ENCODE results near the gene COLQ. TPM values are rescaled to one million over a fixed set of nuclear protein-coding genes. Genes with fewer than 3 reads are reported as not detected.
"Not testable (repeated sequence)": the region's sequence is repeated elsewhere in the genome, so short reads cannot be mapped to it uniquely, and the experiment has no call there.

The COLQ gene
- polyA plus RNA-seq, 2 donors, result 0.47 to 0.65 TPM

GRCh38 chr3:15427182-15427880, 94.2 kb downstream of the COLQ start, which contains the start of the genes EAF1 and METTL6:
Gene EAF1 (plus strand): TSS chr3:15427598. CDS start chr3:15427780, 182 bp downstream.
Gene METTL6 (minus strand): TSS chr3:15427544. CDS start chr3:15426511, 1,033 bp downstream.
- H3K4me1 ChIP-seq (ENCODE audit: control insufficient read depth in 2 of 2, insufficient read depth in 2 of 2, low read length in 1 of 2), result no peaks in the 10 kb centered on the region

DNA sequence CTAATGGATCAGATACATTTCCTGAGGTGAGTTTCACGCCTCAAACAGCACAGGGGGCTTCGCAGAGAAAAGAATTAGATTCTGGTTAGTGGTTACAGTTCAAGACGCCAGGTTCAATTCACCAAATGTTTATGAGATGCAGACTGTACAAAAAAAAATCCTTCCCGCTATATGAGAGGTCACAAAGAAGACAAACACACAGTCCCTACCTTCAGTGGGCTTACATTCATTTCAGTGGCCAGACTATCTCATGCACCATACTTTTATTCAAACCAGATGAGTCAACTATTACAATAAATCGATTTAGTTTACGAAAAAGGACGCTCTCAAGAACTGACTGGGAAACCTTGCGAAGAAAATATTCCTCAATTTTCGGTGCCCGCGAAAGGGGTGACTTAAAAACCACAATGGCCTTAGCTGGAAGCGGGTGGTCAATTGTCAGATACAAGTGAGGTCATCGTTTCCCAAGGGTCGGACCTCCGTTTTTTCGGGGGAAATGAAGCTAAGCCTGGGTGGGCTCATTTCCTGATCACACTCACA, 94.9 kb downstream of the COLQ start:
- peaks cover 0 to 3% of the 10 kb centered on the region in 2 donors for H3K36me3 ChIP-seq (ENCODE audit: control insufficient read depth in 2 of 2, insufficient read depth in 2 of 2, low read length in 1 of 2)
- no peaks in the 10 kb centered on the region for H3K9me3 ChIP-seq (ENCODE audit: control insufficient read depth in 2 of 2, insufficient read depth in 1 of 2, low read depth in 1 of 2, low read length in 1 of 2)
- H3K27ac ChIP-seq (ENCODE audit: low read depth in 2 of 2, low read length in 1 of 2), result peak overlapping the region in 1 of 2 donors; percentile 79
- H3K4me1 ChIP-seq (ENCODE audit: control insufficient read depth in 2 of 2, insufficient read depth in 2 of 2, low read length in 1 of 2), result no peaks in the 10 kb centered on the region
- 44 to 51% methylated on average over 16 of the region's 16 CpGs for WGBS, 2 donors
- no peaks in the 10 kb centered on the region for H3K27me3 ChIP-seq (ENCODE audit: control insufficient read depth in 1 of 2, insufficient read depth in 2 of 2, low read length in 2 of 2)
- H3K4me3 ChIP-seq (ENCODE audit: low read depth in 1 of 2, low read length in 2 of 2), result peak overlapping the region; percentile 76 to 98

More at GRCh38 chr3:15427182-15427880, 94.2 kb downstream of the COLQ start, which contains the start of the genes EAF1 and METTL6:
- Histone ChIP-seq H3K9me3 (ENCODE audit: control insufficient read depth in 2 of 2, insufficient read depth in 1 of 2, low read depth in 1 of 2, low read length in 1 of 2) (no peaks in the 10 kb centered on the region), H3K27ac (ENCODE audit: low read depth in 2 of 2, low read length in 1 of 2) (peak within 1 kb of the TSS; percentile 79 to 80), H3K4me3 (ENCODE audit: low read depth in 1 of 2, low read length in 2 of 2) (peak within 1 kb of the TSS; percentile 76 to 98), H3K36me3 (ENCODE audit: control insufficient read depth in 2 of 2, insufficient read depth in 2 of 2, low read length in 1 of 2) (peaks cover 0 to 3% of the 10 kb centered on the region in 2 donors), H3K27me3 (ENCODE audit: control insufficient read depth in 1 of 2, insufficient read depth in 2 of 2, low read length in 2 of 2) (no peaks in the 10 kb centered on the region)
- 0 to 1% methylated on average over 51 to 52 of the region's 52 CpGs for WGBS, 2 donors

- 82 to 86% methylated on average over 4 of the region's 4 CpGs for WGBS, 2 donors
- Histone ChIP-seq H3K27me3 (ENCODE audit: control insufficient read depth in 1 of 2, insufficient read depth in 2 of 2, low read length in 2 of 2) (no peaks in the 10 kb centered on the region), H3K27ac (ENCODE audit: low read depth in 2 of 2, low read length in 1 of 2) (no peak overlapping the region), H3K9me3 (ENCODE audit: control insufficient read depth in 2 of 2, insufficient read depth in 1 of 2, low read depth in 1 of 2, low read length in 1 of 2) (no peaks in the 10 kb centered on the region), H3K4me3 (ENCODE audit: low read depth in 1 of 2, low read length in 2 of 2) (no peak overlapping the region), H3K4me1 (ENCODE audit: control insufficient read depth in 2 of 2, insufficient read depth in 2 of 2, low read length in 1 of 2) (no peaks in the 10 kb centered on the region), H3K36me3 (ENCODE audit: control insufficient read depth in 2 of 2, insufficient read depth in 2 of 2, low read length in 1 of 2) (no peaks in the 10 kb centered on the region)
These were observed 100.6 kb downstream of the COLQ start for GRCh38 chr3:15420871-15421270.

- H3K4me3 ChIP-seq (ENCODE audit: low read depth in 1 of 2, low read length in 2 of 2); H3K9me3 ChIP-seq (ENCODE audit: control insufficient read depth in 2 of 2, insufficient read depth in 1 of 2, low read depth in 1 of 2, low read length in 1 of 2); H3K27ac ChIP-seq (ENCODE audit: low read depth in 2 of 2, low read length in 1 of 2); H3K27me3 ChIP-seq (ENCODE audit: control insufficient read depth in 1 of 2, insufficient read depth in 2 of 2, low read length in 2 of 2); H3K4me1 ChIP-seq (ENCODE audit: control insufficient read depth in 2 of 2, insufficient read depth in 2 of 2, low read length in 1 of 2): not testable (repeated sequence)
- H3K36me3 ChIP-seq (ENCODE audit: control insufficient read depth in 2 of 2, insufficient read depth in 2 of 2, low read length in 1 of 2), result peaks cover 0 to 15% of the 10 kb centered on the region in 2 donors
- 92 to 97% methylated on average over 7 of the region's 7 CpGs for WGBS, 2 donors
These were observed 110.5 kb downstream of the COLQ start for GRCh38 chr3:15410966-15411365.

GRCh38 chr3:15409774-15410173, 111.7 kb downstream of the COLQ start:
- Histone ChIP-seq H3K4me3 (ENCODE audit: low read depth in 1 of 2, low read length in 2 of 2) (no peak overlapping the region), H3K4me1 (ENCODE audit: control insufficient read depth in 2 of 2, insufficient read depth in 2 of 2, low read length in 1 of 2) (no peaks in the 10 kb centered on the region), H3K36me3 (ENCODE audit: control insufficient read depth in 2 of 2, insufficient read depth in 2 of 2, low read length in 1 of 2) (peaks cover 0 to 10% of the 10 kb centered on the region in 2 donors), H3K27ac (ENCODE audit: low read depth in 2 of 2, low read length in 1 of 2) (no peak overlapping the region), H3K9me3 (ENCODE audit: control insufficient read depth in 2 of 2, insufficient read depth in 1 of 2, low read depth in 1 of 2, low read length in 1 of 2) (no peaks in the 10 kb centered on the region), H3K27me3 (ENCODE audit: control insufficient read depth in 1 of 2, insufficient read depth in 2 of 2, low read length in 2 of 2) (no peaks in the 10 kb centered on the region)
- WGBS, 2 donors, result 93 to 98% methylated on average over 2 of the region's 2 CpGs

DNA sequence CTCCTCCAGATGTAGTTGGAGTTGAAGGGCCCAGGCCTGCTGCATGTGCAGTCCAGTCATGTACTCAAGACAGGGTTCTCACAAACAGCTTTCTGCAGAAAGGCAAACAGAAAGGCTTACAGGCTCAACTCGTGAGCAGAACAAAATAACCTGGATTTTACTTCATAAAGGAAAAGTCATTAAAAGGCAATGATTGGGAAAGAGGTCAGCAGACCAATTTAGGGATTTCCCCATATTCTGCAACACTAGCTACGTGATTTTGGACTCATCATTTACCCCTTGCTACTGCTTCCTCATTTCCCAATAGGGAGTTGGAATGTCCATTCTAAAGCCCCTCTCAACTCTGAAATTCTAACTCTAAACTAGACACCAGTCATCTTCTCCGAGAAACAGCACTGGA, 112.3 kb downstream of the COLQ start:
- Histone ChIP-seq H3K4me3 (ENCODE audit: low read depth in 1 of 2, low read length in 2 of 2) (no peak overlapping the region), H3K36me3 (ENCODE audit: control insufficient read depth in 2 of 2, insufficient read depth in 2 of 2, low read length in 1 of 2) (peaks cover 0 to 6% of the 10 kb centered on the region in 2 donors), H3K9me3 (ENCODE audit: control insufficient read depth in 2 of 2, insufficient read depth in 1 of 2, low read depth in 1 of 2, low read length in 1 of 2) (no peaks in the 10 kb centered on the region), H3K27ac (ENCODE audit: low read depth in 2 of 2, low read length in 1 of 2) (no peak overlapping the region), H3K27me3 (ENCODE audit: control insufficient read depth in 1 of 2, insufficient read depth in 2 of 2, low read length in 2 of 2) (no peaks in the 10 kb centered on the region), H3K4me1 (ENCODE audit: control insufficient read depth in 2 of 2, insufficient read depth in 2 of 2, low read length in 1 of 2) (no peaks in the 10 kb centered on the region)
- WGBS, 2 donors, result 63 to 72% methylated on average over 3 of the region's 3 CpGs

DNA sequence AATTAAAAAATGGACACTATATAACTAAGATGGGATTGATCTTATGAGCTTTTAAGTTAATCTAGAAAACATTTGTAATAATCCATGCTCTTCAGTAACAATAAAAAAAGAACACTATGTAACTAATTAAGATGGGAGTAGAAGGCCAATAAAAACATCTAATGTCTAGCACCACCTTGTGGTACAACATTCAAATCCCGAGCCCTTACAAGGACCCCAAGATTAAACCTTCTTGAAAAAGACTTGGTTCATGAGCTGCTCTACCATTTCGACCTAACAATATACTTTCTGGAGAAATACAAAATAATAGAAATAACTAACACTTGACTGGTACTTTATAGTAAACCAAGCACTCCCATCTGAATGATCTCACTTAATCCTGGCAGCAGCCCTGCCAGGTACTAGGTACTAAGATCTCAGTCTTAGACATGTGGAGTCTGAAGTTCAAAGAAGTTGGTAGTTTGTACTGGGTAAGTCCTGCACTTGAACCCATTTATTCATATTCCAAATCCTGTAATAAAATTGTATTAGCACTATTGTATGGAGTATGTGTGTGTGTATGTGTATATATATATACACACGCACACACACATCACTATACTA, 116.0 kb downstream of the COLQ start:
- H3K27ac ChIP-seq (ENCODE audit: low read depth in 2 of 2, low read length in 1 of 2), result no peak overlapping the region
- no peaks in the 10 kb centered on the region for H3K27me3 ChIP-seq (ENCODE audit: control insufficient read depth in 1 of 2, insufficient read depth in 2 of 2, low read length in 2 of 2)
- no peaks in the 10 kb centered on the region for H3K36me3 ChIP-seq (ENCODE audit: control insufficient read depth in 2 of 2, insufficient read depth in 2 of 2, low read length in 1 of 2)
- no peak overlapping the region for H3K4me3 ChIP-seq (ENCODE audit: low read depth in 1 of 2, low read length in 2 of 2)
- no peaks in the 10 kb centered on the region for H3K4me1 ChIP-seq (ENCODE audit: control insufficient read depth in 2 of 2, insufficient read depth in 2 of 2, low read length in 1 of 2)
- H3K9me3 ChIP-seq (ENCODE audit: control insufficient read depth in 2 of 2, insufficient read depth in 1 of 2, low read depth in 1 of 2, low read length in 1 of 2), result no peaks in the 10 kb centered on the region
- WGBS, 2 donors, result 35 to 39% methylated on average over 3 of the region's 3 CpGs

GRCh38 chr3:15404767-15405166, 116.7 kb downstream of the COLQ start:
- Histone ChIP-seq H3K9me3 (ENCODE audit: control insufficient read depth in 2 of 2, insufficient read depth in 1 of 2, low read depth in 1 of 2, low read length in 1 of 2) (no peaks in the 10 kb centered on the region), H3K27ac (ENCODE audit: low read depth in 2 of 2, low read length in 1 of 2) (no peak overlapping the region), H3K4me1 (ENCODE audit: control insufficient read depth in 2 of 2, insufficient read depth in 2 of 2, low read length in 1 of 2) (no peaks in the 10 kb centered on the region), H3K36me3 (ENCODE audit: control insufficient read depth in 2 of 2, insufficient read depth in 2 of 2, low read length in 1 of 2) (no peaks in the 10 kb centered on the region), H3K27me3 (ENCODE audit: control insufficient read depth in 1 of 2, insufficient read depth in 2 of 2, low read length in 2 of 2) (no peaks in the 10 kb centered on the region), H3K4me3 (ENCODE audit: low read depth in 1 of 2, low read length in 2 of 2) (no peak overlapping the region)
- WGBS, 2 donors, result 86 to 90% methylated on average over 1 of the region's 1 CpG

- H3K9me3 ChIP-seq (ENCODE audit: control insufficient read depth in 2 of 2, insufficient read depth in 1 of 2, low read depth in 1 of 2, low read length in 1 of 2), result no peaks in the 10 kb centered on the region
- no peaks in the 10 kb centered on the region for H3K36me3 ChIP-seq (ENCODE audit: control insufficient read depth in 2 of 2, insufficient read depth in 2 of 2, low read length in 1 of 2)
- H3K27me3 ChIP-seq (ENCODE audit: control insufficient read depth in 1 of 2, insufficient read depth in 2 of 2, low read length in 2 of 2), result no peaks in the 10 kb centered on the region
- no peak overlapping the region for H3K27ac ChIP-seq (ENCODE audit: low read depth in 2 of 2, low read length in 1 of 2)
- H3K4me3 ChIP-seq (ENCODE audit: low read depth in 1 of 2, low read length in 2 of 2), result no peak overlapping the region
- WGBS, 2 donors, result 83 to 89% methylated on average over 3 of the region's 3 CpGs
- no peaks in the 10 kb centered on the region for H3K4me1 ChIP-seq (ENCODE audit: control insufficient read depth in 2 of 2, insufficient read depth in 2 of 2, low read length in 1 of 2)
These were observed 117.5 kb downstream of the COLQ start for GRCh38 chr3:15403965-15404364.
